Hematopoietic multipotent progenitor cell treated with erythropoietin and hydrocortisone succinate and interleukin-3 and kit ligand, for 8 days (in vitro differentiated cells): ENCODE data around the gene CTDSP2.
"Not testable (repeated sequence)": the region's sequence is repeated elsewhere in the genome, so short reads cannot be mapped to it uniquely, and the experiment has no call there.

Experiments
- DNase-seq: peaks from one replicate; pipeline ENCODE4 v3.0.0-alpha.2; 2015

Gene CTDSP2

GRCh38 chr12:57881035-57881434 lies 34.5 kb upstream of the CTDSP2 start:
- not testable (repeated sequence) for DNase-seq

DNA sequence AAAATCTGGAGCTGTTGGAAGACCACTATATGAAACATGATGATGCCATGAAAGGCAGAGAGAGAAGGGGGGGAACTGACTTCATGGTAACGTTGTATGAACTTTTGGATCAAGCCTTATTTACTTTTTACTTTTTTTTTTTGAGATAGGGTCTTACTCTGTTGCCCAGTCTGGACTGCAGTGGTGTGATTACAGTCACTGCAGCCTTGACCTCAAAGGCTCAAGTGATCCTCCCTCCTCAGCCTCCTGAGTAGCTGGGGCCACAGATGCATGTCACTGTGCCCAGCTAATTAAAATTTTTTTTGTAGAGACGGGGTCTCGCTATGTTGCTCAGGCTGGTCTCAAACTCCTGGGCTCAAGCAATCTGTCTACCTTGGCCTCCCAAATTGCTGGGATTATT lies 31.3 kb upstream of the CTDSP2 start:
- DNase-seq = no peak

- DNase-seq = no peak
Measured at GRCh38 chr12:57875753-57876547, 29.4 kb upstream of the CTDSP2 start.

DNA sequence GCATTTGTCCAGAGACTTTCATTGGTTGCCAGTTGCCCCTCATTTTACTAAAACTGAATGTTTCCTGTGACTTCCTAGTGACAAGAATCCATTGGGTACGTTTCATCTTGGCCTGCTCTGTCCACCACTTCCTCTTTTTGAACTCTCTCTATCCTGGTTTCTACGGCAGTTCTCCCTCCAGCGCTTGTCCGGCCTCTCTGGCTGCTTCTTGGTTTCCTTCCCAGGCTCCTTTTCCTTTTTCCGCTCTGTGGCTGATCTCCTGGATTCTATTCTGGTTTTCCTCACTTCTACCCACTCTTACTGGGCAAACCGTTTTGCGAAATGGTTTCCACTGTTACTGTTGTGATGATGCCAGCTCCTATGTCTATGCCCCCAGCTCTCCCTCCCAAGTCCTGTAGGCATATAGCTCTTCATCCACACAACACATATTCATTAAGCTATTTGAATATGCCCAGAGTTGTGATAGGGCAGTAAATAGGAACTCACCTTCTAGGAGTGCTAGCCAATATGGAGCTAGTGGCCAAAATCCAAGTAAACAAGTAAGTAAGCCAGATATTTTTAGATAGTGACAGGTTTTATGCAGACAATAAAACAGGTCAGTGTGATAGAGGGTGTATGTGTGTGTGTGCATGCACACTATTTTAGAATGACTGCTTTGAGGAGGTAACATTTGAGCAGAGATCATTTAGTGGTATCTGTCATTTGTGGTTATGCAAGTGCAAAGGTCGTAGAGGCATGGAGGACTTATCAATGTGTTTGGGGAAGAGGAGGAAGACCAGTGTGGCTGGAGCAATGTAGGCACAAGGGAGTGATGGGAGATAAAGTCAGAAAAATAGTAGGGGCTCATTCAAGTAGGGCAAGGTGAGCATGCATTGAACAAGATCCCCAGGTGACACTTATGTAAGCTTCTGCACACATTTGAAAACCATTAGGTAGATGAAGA lies 27.9 kb upstream of the CTDSP2 start:
- DNase-seq = no peak

DNA sequence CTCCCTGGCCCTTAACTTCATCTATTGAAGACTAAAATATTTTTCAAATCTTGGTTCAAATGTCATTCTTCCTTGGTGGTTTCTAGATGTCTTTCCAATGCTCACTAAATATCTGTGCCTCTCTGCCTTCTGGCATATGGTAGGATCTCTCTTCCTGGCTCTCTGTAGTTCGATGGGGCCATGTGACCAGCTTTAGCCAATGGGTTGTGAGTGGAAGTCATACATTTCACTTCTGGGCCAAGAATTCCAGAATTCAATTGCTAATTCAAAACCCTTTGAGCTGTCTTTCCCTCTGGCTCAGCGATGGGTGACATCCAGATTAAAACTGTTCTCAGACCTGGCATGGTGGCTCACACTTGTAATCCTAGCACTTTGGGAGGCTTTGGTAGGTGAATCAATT lies 25.8 kb upstream of the CTDSP2 start:
- DNase-seq = no peak

- no peak for DNase-seq
Measured at GRCh38 chr12:57869927-57870318, 23.4 kb upstream of the CTDSP2 start.

DNA sequence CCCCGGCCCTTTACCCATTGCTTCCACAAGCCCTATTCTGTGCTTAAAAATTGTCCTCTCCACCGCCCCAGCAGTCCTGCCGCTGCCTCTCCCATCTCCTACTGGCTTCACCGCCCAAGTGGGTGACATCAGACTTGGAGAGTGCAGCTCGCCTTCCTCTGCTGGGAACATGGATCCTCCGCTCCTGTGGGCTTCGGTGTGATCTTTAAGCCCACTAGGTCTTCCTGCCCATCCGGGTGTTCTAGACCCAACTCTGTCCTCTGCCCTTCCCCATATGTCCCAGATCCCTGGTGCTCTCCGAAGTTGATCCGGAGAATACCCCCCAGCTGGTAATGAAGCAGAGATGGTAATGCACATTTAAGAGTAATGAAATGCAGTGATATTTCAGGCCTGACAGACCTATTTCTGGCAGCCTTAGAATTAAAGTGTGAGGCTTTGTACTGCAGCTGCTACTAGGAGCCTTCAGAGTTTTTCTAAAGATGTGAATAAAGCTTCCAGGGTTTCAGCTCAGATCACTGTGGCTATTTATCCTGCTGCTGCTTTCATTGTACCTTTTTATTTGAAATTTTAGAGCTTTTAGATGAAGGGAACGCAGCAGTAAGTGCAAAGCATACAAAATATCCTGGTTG lies 22.9 kb upstream of the CTDSP2 start:
- DNase-seq = no peak

- no peak for DNase-seq
Measured at GRCh38 chr12:57868851-57869268, 22.3 kb upstream of the CTDSP2 start.

- DNase-seq = no peak
Measured at GRCh38 chr12:57868221-57868620, 21.7 kb upstream of the CTDSP2 start.

GRCh38 chr12:57866308-57867019 lies 19.9 kb upstream of the CTDSP2 start:
- DNase-seq = no peak

- DNase-seq = peak; percentile 31
Measured at GRCh38 chr12:57865084-57865751, 18.7 kb upstream of the CTDSP2 start.

DNA sequence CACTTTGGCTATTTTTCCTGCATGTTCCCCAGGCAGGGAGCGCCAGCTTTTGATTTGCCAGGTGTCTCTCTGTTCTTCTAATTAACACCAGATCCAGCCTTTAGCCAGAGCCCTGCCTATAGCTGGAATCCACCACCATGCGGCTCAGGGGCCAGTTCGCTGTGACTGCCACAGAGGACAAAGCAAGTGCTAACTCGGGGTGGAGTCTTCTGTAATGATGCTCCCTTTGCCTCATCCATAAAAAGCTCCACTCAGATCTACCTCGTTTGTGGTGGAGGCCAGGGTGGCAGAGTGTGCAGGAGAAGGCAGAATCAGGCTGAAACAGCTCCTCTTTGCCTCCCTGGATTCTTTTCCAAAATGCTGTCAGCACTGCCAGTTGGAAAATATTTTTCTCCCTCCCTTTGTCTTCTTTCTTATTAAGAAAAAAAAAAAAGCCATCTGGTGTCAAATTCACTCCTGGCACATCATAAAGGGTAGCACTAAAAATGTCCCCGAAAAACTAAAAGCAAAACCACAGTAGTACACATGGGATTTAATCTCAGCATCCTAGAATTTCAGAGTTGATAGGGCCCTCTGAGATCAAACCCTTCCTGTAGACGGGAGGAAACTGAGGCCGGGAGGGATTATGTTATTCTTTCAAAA lies 18.0 kb upstream of the CTDSP2 start:
- DNase-seq = no peak

- DNase-seq = no peak
Measured at GRCh38 chr12:57863676-57864075, 17.1 kb upstream of the CTDSP2 start.

- DNase-seq = no peak
Measured at GRCh38 chr12:57861967-57862366, 15.4 kb upstream of the CTDSP2 start.

DNA sequence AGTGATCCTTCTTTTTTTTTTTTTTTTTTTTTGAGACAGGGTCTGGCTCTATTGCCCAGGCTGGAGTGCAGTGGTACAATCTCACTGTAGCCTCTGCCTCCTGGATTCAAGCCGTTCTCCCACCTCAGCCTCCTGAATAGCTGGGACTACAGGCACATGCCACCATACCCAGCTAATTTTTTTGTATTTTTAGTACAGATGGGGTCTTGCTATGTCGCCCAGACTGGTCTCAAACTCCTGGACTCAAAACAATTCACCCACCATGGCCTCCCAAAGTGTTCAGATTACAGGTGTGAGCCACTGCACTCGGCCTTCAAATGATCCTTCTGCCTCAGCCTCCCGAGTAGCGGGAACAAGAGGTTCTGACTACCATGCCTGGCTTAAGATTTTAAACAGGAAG lies 14.4 kb upstream of the CTDSP2 start:
- not testable (repeated sequence) for DNase-seq

GRCh38 chr12:57859121-57859520 lies 12.6 kb upstream of the CTDSP2 start:
- no peak for DNase-seq

GRCh38 chr12:57858123-57858522 lies 11.6 kb upstream of the CTDSP2 start:
- not testable (repeated sequence) for DNase-seq

DNA sequence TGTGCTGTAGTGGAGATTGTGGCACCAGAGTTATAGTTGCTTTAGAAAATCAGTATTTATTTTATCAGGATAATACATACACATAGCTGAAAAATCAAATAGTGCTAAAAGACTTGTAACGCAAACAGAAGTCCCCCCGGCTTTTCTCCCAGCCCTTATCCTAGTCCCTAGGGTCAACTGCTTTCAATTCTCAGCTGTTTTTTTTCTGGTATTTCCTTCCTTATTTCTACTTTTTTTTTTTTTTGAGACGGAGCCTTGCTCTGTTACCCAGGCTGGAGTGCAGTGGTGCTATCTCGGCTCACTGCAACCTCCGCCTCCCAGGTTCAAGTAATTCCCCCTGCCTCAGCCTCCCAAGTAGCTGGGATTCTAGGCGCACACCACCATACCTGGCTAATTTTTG lies 8.4 kb upstream of the CTDSP2 start:
- no peak for DNase-seq

- no peak for DNase-seq
Measured at GRCh38 chr12:57853864-57854556, 7.5 kb upstream of the CTDSP2 start.

DNA sequence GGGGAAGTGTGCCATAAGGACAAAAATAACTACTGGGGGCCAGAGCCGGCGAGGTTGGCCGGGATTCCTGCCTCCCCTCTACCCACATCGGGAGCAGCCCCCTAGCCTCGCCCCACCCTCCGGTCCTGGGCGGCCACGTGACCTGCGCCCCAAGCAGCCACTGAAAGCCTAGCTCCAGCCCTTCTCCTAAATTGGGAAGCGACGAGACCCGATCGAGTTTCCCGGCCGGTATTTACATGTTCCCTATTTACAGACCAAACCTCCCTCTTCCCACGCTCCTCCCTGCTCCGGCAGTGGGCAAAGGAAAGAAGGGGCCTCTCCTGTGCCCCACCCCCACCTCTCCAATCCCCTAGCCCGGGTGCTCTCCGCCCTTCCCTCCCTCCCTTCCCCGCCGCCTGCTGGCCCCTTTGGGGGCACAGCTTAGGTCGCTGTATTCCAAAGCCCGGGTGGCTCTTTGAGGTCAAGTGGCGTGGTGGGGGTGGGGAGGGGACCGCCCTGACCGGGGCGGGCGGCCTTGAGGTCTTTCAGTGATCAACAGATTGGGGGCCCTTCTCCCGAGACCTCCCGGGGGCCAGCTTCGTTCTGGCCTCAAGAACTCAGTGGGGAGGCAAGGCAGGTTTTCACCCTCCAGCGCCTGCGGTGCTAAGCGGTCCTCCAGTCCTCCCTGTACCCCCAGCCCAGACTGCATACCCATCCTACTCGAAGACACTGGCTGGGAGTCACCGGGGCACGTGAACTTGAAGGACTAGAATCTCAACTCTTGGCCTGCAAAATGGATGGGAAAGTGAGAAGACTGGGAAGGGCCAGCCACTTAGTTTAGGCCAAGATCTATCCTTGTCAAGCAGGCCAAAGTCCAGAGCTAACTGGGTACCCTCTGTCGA lies 6.3 kb upstream of the CTDSP2 start:
- no peak for DNase-seq
